OCI-LY1 (cell line): ENCODE measurements around the gene ZFX.

ENCODE experiments used
- H2AFZ ChIP-seq: fragments of 200-600 bp; sonication (generic), shearing (Covaris generic); 2 replicates; pipeline ENCODE4 v1.6.0; 2014; ENCODE audit warnings: antibody characterized with exemption, mild to moderate bottlenecking, low read length
- H3F3A ChIP-seq: fragments of 200-600 bp; sonication (generic), shearing (Covaris generic); 2 replicates; pipeline ENCODE4 v1.6.0; 2014; ENCODE audit warnings: mild to moderate bottlenecking, antibody characterized with exemption, low read length, moderate library complexity; ENCODE audit not compliant: insufficient read depth
- H3K27ac ChIP-seq: fragments of 200-600 bp; sonication (generic); 2 replicates; pipeline ENCODE4 v1.5.1; 2014; ENCODE audit warnings: low read length, mixed run types, mild to moderate bottlenecking, low read depth; ENCODE audit not compliant: poor library complexity, severe bottlenecking
- H3K27me3 ChIP-seq: fragments of 200-600 bp; sonication (generic); 2 replicates; pipeline ENCODE4 v1.6.0; 2014; ENCODE audit warnings: antibody characterized with exemption, mild to moderate bottlenecking, low read length, moderate library complexity; ENCODE audit not compliant: insufficient read depth
- H3K36me3 ChIP-seq: fragments of 200-600 bp; sonication (generic); 2 replicates; pipeline ENCODE4 v1.6.1; 2014; ENCODE audit warnings: mild to moderate bottlenecking, antibody characterized with exemption, low read length, moderate library complexity, mixed read lengths; ENCODE audit not compliant: insufficient read depth
- H3K4me1 ChIP-seq: fragments of 200-600 bp; sonication (generic); 2 replicates; pipeline ENCODE4 v1.5.1; 2014; ENCODE audit warnings: mild to moderate bottlenecking, low read length, moderate library complexity; ENCODE audit not compliant: insufficient read depth, severe bottlenecking
- H3K4me2 ChIP-seq: fragments of 200-600 bp; sonication (generic), shearing (Covaris generic); 2 replicates; pipeline ENCODE4 v1.6.1; 2014; ENCODE audit warnings: low read length
- H3K4me3 ChIP-seq: fragments of 200-600 bp; sonication (generic); 2 replicates; pipeline ENCODE4 v1.5.1; 2014; ENCODE audit warnings: low read length, low read depth, mild to moderate bottlenecking, mixed read lengths; ENCODE audit not compliant: poor library complexity, severe bottlenecking
- H3K79me2 ChIP-seq: fragments of 200-600 bp; shearing (Covaris generic); 2 replicates; pipeline ENCODE4 v1.6.1; 2016; ENCODE audit warnings: mixed run types, low read length, mixed read lengths; ENCODE audit not compliant: insufficient read depth
- H3K9ac ChIP-seq: fragments of 200-600 bp; sonication (generic), shearing (Covaris generic); 2 replicates; pipeline ENCODE4 v1.6.1; 2014; ENCODE audit warnings: mild to moderate bottlenecking, low read length, mixed read lengths
- H3K9me2 ChIP-seq: fragments of 200-600 bp; sonication (generic), shearing (Covaris generic); 2 replicates; pipeline ENCODE4 v1.6.1; 2014; ENCODE audit warnings: low read depth, mild to moderate bottlenecking, low read length, mixed read lengths
- H3K9me3 ChIP-seq: fragments of 200-600 bp; shearing (Covaris generic); 2 replicates; pipeline ENCODE4 v1.6.1; 2014; ENCODE audit warnings: low read length, mixed read lengths
- H4K20me1 ChIP-seq: fragments of 200-600 bp; sonication (generic), shearing (Covaris generic); 2 replicates; pipeline ENCODE4 v1.6.0; 2016; ENCODE audit warnings: mild to moderate bottlenecking, low read length; ENCODE audit not compliant: insufficient read depth
- CTCF ChIP-seq: fragments of 200-600 bp; sonication (generic), shearing (Covaris generic); IDR thresholded peaks from 2 replicates; pipeline ENCODE4 v1.5.1; 2017; ENCODE audit warnings: mild to moderate bottlenecking, antibody characterized with exemption, low read length, moderate library complexity, mixed read lengths
- EZH2 ChIP-seq: fragments of 200-600 bp; sonication (generic), shearing (Covaris generic); IDR thresholded peaks from 2 replicates; pipeline ENCODE4 v1.8.0; 2017; ENCODE audit warnings: borderline replicate concordance, mixed run types, mild to moderate bottlenecking, antibody characterized with exemption, low read length, moderate library complexity, mixed read lengths

The ZFX gene

GRCh38 chrX:24149351-24150050 is at the start of gene ZFX:
ZFX (plus strand) TSS chrX:24149729; CDS start chrX:24172743, 23,014 bp downstream.
- H3K36me3 ChIP-seq = peaks cover 4% of the 10 kb centered on the region; the same call in 1 of the 2 replicates
- H3K4me2 ChIP-seq = peak within 1 kb of the TSS; percentile 96
- H3K9ac ChIP-seq = peak within 1 kb of the TSS; percentile 92
- no peaks in the 10 kb centered on the region for H3K9me3 ChIP-seq
- H3K4me3 ChIP-seq = peak within 1 kb of the TSS; percentile 93
- TF ChIP-seq CTCF (no peak), EZH2 (no peak)
- no peaks in the 10 kb centered on the region for H4K20me1 ChIP-seq
- peaks cover 41% of the 10 kb centered on the region for H3K79me2 ChIP-seq
- H3K4me1 ChIP-seq = peaks cover 56% of the 10 kb centered on the region
- H3F3A ChIP-seq = no peaks in the 10 kb centered on the region
- H3K9me2 ChIP-seq = no peaks in the 10 kb centered on the region
- H2AFZ ChIP-seq = no peak within 1 kb of the TSS
- peak within 1 kb of the TSS; percentile 83 for H3K27ac ChIP-seq
- H3K27me3 ChIP-seq = no peaks in the 10 kb centered on the region

GRCh38 chrX:24100713-24101112 is 48.8 kb upstream of the ZFX start:
- Histone ChIP-seq H3K9ac (no peak overlapping the region), H3F3A (no peaks in the 10 kb centered on the region), H3K4me1 (no peaks in the 10 kb centered on the region), H3K79me2 (no peaks in the 10 kb centered on the region), H3K27me3 (no peaks in the 10 kb centered on the region), H4K20me1 (no peaks in the 10 kb centered on the region), H3K4me2 (no peak overlapping the region), H3K9me3 (no peaks in the 10 kb centered on the region), H3K9me2 (no peaks in the 10 kb centered on the region), H3K27ac (no peak overlapping the region), H2AFZ (no peak overlapping the region), H3K4me3 (no peak overlapping the region), H3K36me3 (no peaks in the 10 kb centered on the region)
- no peak for TF ChIP-seq EZH2

- TF ChIP-seq EZH2 = no peak
- TF ChIP-seq CTCF = no peak
- H3F3A ChIP-seq = no peaks in the 10 kb centered on the region
- H3K27ac ChIP-seq = no peak overlapping the region
- no peak overlapping the region for H3K4me3 ChIP-seq
- no peaks in the 10 kb centered on the region for H3K79me2 ChIP-seq
- no peak overlapping the region for H3K4me2 ChIP-seq
- no peaks in the 10 kb centered on the region for H4K20me1 ChIP-seq
- H3K9me3 ChIP-seq = no peaks in the 10 kb centered on the region
- no peaks in the 10 kb centered on the region for H3K27me3 ChIP-seq
- H3K9me2 ChIP-seq = no peaks in the 10 kb centered on the region
- no peak overlapping the region for H3K9ac ChIP-seq
- no peaks in the 10 kb centered on the region for H3K36me3 ChIP-seq
- H3K4me1 ChIP-seq = no peaks in the 10 kb centered on the region
- no peak overlapping the region for H2AFZ ChIP-seq
These were observed 39.5 kb upstream of the ZFX start for GRCh38 chrX:24110069-24110468.

- H3K9ac ChIP-seq = no peak overlapping the region
- H2AFZ ChIP-seq = no peak overlapping the region
These were observed 36.3 kb upstream of the ZFX start for GRCh38 chrX:24113181-24113580.

More at GRCh38 chrX:24113181-24113580, 36.3 kb upstream of the ZFX start:
- no peak overlapping the region for H3K4me2 ChIP-seq
- H3K4me3 ChIP-seq = no peak overlapping the region
- no peaks in the 10 kb centered on the region for H3K9me3 ChIP-seq
- H3K36me3 ChIP-seq = no peaks in the 10 kb centered on the region
- H3K79me2 ChIP-seq = no peaks in the 10 kb centered on the region
- no peaks in the 10 kb centered on the region for H4K20me1 ChIP-seq
- no peaks in the 10 kb centered on the region for H3F3A ChIP-seq
- TF ChIP-seq EZH2 = no peak
- TF ChIP-seq CTCF = no peak
- H3K4me1 ChIP-seq = no peaks in the 10 kb centered on the region
- H3K9me2 ChIP-seq = no peaks in the 10 kb centered on the region
- no peak overlapping the region for H3K27ac ChIP-seq
- no peaks in the 10 kb centered on the region for H3K27me3 ChIP-seq
